ENCODE measurements around the gene INPP5A.
"Not testable (repeated sequence)": the region's sequence is repeated elsewhere in the genome, so short reads cannot be mapped to it uniquely, and the experiment has no call there.

Gene INPP5A

DNA sequence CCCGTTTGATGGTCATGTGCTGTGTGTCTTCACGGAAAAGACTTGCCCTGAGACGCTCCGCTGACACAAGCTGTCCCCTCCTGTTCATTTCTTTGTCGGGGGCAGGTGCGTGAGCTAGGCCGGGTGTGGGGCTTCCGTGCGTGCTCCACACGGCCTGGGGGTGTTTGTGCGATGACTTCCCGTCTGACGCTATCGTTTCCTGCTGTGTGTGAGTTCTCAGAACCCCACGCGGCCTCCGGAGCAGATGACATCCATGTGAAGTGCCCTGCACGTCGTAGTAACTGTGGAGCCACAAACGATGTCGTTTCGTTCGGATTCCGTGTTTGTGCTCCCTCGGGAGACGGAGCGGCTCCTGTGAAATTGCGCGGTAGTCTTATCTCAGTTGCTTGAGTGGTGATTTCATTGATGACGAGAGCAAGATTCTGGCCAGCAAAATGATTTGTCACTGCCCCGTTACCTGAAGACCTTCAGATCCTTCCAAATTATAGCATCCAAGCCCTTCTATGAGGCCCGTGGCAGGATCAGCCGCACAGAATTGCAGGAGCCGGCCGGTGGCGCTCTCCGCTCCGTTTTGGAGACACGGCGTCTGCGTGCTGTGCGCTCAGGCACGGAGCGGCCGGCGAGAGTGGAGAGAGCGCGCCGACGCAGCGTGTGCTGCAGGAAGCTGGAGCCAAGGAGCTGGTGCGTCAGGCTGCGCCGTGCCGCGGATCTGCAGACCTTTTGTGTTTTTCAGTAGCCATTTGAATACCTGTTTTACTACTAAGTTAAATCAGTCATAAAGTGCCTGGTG is 153.4 kb downstream of the INPP5A start:
- DNase-seq = no peak

DNA sequence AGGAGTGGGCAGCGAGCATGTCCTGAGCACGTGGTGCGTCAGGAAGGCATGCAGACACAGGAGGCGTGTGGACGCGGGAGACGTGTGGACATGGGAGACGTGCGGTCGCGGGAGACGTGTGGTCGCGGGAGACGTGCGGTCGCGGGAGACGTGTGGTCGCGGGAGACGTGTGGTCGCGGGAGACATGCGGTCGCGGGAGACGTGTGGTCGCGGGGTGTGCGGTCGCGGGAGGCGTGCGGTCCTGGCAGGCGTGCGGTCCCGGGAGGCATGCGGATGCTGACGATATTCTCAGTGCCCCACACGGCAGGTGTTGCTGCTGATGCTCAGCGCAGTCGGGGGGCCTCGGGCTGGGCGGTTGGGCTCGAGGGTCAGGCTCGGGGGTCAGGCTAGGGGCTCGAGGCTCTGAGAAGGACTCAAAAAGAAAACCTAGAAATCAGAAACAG is 154.1 kb downstream of the INPP5A start:
- DNase-seq = no peak

DNA sequence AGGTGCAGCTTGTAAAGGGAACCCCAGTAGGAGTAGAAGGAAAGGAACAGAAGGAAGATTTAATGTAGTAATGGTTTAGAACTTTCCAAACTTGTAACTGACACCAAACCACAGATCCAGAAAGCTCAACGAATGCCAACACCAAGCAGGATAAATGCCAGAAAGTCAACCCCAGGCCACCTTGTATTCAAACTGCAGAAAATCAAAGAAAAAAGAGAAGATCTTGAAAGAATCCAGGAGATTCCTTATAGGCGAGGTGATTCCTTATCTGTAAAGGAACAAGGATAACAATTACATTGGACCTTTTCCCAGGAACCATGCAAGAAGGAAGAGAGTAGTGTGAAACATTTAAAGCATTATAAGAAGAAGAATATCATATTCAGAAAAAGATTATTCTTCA is 154.7 kb downstream of the INPP5A start:
- DNase-seq = no peak

DNA sequence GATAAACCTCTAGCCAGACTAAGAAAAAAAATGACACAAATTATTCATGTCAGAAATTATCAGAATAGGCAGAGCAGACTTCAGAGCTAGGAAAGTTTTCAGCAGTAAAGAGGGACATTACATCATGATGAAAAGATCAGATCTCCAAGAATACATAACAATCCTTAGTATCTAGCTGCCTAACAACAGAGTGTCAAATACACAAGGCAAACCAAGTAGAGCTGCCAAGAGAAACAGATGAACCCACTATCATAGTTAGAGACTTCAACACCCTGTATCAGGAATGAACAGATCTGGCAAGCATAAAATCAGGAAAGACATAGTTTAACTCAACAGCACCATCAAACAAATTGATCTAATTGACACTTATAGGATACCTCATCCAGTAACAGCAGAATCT is 156.1 kb downstream of the INPP5A start:
- DNase-seq = no peak

DNA sequence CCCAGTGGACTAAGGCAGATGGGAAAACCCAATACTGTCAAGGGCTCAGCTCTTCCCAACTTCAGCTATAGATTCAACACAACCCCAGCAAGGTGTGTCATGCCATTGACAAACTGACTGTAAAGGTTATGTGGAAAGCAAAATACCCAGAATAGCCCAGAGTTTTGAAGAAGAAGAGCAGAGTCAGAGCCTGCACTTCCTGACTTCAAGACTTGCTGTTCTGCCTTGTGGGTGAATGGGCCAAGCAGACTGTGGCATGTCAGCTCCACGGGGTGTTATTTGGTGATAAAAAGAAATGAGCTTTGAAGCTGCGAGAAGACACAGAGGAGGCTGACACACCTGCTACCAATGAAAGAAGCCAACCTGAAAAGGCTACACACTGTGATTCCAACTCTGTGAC is 158.6 kb downstream of the INPP5A start:
- DNase-seq = no peak

DNA sequence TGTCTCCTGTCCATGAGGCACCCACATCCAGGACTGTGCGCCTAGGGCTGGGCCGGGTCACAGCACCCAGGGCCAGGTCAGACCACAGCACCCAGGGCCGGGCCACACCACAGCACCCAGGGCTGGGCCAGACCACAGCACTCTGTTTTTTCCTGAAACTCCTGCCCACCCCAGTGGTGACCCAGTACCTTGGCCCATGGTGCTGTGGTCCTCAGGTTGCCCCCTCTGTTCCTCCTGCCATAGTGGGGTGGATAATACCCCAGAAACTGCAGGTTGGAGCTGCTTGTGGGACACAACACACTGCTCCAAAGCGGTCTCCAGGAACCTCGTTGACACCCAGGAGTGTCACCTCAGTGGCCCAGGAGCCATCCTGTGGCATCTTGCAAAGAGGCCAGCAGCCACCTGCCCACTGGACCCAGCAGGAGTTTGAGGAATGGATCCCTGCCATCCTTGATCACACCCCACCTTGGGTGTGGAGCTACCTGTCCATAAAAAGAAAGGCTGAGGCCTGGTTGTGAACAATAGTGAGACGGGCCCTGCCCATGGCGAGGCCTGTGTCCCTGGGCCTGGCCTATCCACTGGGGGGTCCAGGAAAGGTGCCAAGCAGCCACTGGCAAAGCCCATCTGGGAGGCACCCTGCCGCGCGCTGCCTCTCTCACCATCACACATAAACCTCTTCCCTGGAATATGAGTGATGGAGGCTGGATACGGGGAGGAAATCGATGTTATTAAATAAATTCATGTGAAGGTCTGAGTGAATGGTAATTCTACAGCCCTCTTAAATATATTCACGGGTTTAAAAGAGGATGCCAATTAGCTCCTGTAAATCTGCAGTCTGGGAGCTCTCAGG is 159.4 kb downstream of the INPP5A start:
- DNase-seq = no peak

DNA sequence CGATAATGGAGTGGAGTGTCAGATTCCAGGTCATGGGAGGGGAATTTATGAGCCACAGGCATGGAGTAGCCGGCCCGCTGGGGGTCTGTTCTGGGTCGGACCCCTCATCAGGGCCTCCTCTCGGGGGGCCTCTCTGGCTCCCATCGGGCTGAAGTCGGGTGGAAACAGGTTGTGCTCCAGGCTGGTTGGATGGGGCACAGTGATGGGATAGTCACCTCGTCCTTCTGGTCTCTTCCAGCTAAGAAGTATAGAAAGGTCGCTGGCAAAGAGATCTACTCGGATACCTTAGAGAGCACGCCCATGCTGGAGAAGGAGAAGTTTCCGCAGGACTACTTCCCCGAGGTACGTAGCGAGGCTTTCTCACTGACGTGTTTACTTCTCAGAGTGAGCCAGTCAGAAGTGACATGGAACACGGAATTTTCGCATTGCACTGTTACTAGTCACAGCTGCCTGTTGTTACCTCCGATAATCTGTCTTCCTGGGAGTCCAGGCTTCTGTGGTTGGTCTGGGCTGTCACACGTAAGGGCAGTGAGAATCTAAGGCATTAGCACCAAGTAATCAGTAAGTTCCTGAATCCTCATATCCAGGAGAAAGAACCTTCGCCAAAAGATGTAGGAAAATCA is 160.1 kb downstream of the INPP5A start:
- DNase-seq = no peak

DNA sequence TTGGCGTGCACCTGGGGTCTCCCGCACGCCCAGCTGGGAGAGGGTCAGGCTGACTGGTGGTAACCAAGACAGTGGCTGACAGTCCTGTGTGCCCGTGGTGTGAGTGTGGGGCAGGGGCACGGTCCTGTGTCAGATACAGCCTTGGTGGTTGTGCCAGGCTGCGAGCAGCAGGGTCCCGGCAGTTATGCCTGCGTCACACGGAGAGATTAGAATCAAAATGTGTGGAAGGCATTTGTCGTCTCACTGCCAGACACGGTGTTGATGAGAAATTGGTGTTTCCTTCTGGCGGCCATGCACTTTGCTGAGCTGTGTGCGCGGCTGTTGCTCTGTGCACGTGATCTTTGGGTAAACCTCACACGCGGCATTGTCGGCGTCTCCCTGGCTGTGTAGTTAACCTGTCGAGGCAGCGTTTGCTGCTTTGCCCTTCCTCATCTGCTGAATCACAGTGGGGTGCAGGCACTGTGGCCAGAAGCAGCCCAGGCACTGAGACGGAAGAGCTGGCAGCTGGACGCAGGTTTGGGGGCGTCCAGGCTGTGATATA is 160.7 kb downstream of the INPP5A start:
- no peak for DNase-seq

DNA sequence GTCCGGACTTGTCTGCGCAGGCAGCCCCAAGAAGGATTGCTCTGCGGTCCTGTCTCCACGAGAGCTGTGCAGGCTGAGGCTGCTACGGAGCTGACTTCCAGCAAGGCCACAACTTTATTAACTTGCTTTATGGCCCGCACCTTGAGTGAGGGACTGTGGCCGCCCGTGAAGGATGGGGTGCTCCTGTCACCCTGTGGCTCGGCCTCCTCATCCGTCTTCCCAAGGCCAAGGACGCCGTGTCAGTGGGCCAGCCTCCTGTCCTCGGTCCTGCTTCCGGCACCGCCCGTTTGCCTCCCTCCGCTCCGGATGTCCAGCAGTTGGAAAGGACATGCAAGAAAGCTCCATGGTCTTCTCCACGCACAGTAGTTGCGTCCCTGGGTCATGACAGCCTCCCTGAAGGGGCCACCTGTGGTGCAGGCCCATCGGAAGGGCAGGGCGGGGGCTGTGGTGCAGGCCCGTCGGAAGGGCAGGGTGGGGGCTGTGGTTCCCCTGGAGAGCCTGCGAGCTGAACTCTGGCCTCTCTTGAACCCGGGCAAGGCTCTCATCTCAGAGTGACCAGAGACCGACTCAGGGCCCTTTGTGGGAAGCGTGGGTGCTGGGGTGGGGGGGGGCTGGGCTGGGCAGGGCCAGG is 161.3 kb downstream of the INPP5A start:
- no peak for DNase-seq

DNA sequence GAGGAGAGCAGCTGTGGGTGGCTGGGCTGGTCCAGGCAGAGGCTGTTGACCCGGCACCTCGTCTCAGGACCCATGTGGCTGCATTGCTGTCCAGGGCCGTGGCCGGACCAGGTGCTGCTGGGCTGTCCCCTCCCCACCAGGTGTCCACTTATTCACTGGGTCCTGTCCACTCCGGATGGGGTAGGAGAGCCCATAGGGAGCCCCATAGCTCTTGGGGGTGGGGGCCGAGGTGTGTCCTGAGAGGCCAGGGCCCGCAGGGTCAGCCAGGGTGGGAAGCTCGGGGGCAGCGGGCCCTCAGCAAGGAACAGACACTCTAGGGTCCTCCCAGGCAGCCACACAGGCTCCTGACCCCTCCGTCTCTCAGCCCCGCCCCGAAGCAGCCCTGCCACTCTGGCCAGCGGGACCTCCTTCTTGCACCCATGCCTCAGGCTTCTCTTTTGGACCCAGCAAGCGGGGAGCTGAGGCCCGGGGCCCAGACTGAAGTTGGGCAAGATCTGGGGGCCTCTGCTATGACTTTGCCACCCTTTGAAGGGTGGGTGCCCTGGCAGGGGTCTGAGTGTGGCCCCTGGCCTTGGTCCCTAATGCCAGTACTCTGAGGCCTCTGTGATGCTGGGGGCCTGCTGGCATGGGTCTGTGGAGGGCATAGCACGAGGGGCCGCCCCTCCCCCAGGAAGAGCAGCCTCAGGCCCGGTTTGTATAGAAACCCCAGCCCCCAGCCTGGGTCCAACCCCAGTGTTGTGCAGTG is 162.0 kb downstream of the INPP5A start:
- no peak for DNase-seq

DNA sequence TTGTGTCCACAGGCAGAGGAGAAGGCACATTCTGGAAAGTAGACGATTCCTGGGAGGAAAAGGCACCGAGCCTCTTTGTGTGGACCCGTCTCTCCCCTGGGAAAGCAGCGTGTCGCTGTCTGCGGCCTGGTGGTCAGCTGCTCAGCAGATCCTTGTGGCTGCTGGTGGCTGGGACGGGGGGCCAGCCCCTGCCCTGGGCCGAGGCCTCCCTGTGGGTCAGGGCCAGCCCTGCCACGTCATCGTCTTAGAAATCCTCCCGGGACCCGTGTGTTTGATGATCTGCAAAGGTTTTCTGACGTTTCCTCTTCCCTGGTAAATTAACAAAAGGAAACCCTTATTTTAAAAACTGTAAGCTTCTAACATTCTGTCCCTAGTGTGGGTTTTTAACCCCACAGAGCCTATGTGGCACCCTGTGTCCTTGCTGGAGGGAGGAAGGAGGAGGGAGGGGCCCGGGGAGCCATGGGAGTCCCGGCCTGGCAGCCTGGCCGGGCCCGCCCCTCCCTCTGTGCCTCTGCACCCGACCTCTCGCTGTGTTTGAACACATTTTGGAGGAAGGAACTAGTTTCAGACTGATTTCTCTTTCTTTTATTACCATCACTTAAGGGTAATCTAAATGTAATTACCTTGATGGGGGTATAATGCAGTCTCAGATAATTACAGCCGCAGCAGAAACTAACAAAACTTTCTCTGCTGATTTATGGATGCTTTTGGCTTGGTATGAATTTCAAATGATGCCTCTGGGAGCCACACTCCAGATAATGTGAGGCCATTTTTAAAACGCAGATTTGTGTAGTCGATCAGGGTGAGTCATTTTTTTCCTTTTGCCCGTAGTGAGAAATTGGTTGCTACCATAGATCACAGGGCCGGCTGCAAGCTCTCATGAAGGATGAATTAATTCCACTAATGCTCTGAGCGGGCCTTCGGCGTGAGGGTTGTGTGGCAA is 162.8 kb downstream of the INPP5A start:
- DNase-seq = peak; percentile 42

DNA sequence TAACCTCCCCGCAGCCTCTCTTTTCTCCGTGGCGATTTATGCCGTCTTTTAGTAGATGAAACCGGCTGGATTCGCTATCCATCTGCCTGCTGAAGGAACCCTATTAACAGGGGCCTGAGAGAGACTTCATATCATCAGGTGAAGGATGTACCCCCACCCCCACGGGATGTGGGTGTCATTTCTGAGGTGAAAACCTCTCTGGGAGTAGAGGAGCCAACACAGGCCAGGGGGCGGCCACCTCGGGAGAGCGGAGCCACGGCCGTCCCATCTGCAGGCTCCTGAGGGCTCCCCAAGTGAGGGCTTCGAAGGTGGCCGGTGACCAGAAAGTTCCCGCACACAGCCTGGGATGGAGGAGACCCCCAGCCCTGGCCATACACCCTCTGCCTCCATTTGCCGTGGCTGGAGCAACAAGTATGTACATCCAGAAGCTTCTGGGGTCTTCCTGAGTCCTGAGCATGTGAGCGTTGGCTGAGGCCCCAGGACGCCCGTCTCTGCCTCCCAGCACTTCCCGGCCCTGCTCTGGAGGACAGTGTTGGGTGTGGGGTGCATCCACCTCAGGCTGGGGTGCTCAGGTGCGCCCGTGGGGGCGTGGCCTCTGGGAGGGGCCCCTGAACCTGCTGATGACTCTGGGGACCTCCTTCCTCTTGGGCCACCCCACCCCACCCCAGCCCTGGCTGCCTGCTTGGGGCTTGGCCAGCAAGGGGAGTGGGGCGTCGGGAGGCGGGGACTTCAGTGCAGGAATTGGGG is 163.7 kb downstream of the INPP5A start:
- no peak for DNase-seq

DNA sequence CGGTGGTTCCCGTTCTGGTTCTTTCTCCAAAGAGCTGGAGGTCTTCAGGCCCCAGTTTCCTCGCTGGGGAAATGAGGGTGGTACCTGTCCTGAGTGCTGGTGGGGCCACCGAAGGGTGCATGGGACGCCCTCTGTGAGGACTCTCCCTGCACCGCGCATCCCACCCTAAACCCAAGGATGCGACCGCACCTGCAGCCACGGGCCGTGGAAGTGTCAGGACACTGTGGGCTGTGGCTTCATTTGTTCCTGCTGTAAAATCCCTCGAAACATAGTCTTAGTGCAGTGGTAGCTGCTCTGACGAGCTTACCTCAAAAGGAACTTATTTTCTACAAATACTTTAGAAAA is 164.2 kb downstream of the INPP5A start:
- DNase-seq = no peak

DNA sequence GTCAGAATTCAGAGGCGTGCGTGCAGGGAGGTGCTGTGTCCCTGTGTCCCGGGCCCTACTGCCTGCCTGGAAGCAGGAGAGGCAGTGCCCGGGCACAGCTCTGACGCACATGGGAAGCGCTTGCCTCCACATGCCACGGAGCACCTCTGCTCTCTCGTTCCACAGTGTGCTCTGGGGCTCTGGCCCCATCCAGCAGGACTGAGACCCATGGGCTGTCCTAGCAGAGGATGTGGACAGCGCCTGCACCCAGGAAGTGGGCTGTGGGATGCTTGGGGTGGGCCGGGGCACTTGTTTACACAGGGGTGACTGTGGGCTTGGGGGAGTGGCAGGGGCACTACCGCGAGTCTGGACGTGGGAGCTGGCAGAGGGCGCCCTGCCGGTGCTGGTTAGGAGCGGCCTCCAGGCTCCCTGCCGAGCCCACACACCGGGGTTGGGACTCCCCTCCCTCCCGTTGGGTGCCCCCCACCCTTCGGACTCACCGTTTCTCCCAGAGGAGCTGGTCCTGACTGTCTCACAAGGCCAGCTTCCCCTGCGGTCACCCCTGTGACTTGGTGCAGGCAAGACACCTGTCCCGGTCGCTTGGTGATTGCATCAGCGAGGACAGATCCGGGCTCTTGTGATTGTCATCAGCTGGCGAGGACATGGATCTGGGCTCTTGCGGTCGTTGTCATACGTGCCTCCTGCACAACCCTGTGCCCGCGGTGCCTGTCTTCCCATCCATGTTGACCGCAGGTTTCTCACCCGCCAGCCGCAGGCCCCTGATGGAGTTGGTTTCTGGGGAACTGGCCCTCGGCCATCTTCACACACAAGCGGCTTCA is 165.2 kb downstream of the INPP5A start:
- no peak for DNase-seq

DNA sequence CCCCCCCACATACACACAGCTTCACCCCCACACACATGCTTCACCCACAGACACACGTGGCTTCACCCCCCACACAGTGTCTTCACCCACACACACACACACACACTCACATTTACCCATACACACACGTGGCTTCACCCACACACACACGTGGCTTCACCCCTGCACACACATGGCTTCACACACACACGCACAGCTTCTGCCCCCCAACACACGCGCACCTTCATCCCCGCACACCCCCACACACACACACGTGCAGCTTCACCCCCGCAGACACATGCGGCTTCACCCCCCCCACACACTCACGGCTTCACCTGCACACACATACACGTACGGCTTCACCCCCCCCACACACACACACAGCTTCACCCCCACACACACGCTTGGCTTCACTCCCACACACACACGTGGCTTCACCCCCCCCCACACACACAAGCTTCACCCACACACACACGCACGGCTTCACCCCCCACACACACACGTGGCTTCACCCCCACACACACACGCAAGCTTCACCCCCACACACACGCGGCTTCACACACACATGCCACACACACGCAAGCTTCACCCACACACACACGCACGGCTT is 165.9 kb downstream of the INPP5A start:
- DNase-seq = no peak

DNA sequence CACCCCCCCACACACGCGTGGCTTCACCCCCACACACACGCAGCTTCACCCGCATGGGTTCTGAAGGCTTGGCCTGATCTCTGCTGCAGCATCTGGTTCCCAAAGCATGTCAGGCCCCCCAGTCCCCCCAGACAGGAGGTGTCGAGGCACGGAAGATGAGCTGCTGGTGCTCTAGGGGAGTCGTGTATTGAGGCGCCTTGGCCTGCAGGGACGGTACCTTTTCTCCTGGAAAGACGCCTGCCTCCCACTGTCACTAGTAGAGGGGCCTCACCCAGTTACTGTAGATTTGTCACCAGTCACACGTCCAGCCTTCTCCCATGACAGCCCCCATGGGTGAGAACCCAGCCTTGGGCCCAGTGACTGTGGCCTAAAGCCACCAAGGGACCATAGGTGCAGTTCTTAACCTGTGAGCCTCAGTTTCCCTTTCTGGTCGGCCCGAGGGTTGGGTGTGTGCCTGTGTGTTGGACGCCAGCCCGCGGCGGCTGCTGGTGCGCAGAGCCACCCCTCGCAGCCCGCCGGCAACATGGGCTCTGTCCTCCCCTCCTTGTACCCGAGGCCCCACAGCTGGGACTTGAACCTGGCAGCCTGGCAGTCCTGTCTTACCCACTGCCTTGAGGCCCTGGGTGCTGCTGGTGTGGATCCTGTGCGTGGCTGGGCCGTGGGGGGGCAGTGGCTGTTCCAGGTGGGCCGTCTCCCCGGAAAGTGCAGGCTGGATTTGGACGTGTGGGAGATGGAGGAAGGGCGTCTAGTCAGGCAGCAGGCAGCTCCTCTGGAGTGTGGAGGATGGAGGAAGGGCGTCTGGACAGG is 166.6 kb downstream of the INPP5A start:
- no peak for DNase-seq

DNA sequence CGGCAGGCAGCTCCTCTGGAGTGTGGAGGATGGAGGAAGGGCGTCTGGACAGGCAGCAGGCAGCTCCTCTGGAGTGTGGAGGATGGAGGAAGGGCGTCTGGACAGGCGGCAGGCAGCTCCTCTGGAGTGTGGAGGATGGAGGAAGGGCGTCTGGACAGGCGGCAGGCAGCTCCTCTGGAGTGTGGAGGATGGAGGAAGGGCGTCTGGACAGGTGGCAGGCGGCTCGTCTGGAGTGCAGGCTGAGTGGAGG is 167.2 kb downstream of the INPP5A start:
- DNase-seq = not testable (repeated sequence)

DNA sequence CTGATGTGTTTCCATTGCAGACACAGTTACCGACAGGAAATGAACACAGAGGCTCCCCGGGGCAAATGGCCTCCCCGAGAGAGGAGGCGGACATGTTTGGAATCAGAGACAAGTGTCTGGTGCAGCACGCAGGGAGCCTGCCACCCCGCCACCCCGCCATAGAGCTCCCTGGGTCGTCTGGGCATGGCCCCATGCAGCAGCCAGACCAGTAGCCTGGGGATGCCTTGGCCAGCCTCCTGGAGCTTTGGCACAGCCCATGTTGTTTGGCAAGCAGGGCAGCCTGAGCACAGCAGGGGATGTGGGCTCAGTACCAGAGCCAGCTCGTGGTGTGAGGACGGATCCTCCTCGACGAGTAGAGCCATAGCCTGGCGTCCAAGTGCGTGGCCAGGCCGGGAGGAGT is 167.6 kb downstream of the INPP5A start:
- DNase-seq = no peak
